Subcutaneous adipose tissue (tissue), 4 donors: ENCODE measurements around the gene MKLN1. TPM values are rescaled to one million over a fixed set of nuclear protein-coding genes. Genes with fewer than 3 reads are reported as not detected.

Experiments used
- total RNA-seq, 4 donors: library from RNA; depleted of rRNA; stranded (reverse); fragments of >200 nt; gene quantifications; one replicate each; pipeline ENCODE4 v1.1.0, GENCODE V29; 2016

Gene MKLN1
- total RNA-seq, 4 donors from 2014 or later: 67.0 to 144 (median 89.2) TPM

Other genes starting within 250 kb of the MKLN1 start
- gene PODXL, start 228.8 kb downstream of the MKLN1 start, total RNA-seq: 10 to 100 TPM in 3 of 4 donors, 1 to 10 TPM in 1; 7.6 to 44.5 (median 20.2) TPM